DND-41 (cell line): Measurements from ENCODE around the gene NKX3-2.

Source experiments
- ATAC-seq: fragments of 200-7000 bp; cut with Tn5 transposase; 3 replicates; pipeline ENCODE4 v1.9.1; 2021; ENCODE audit warnings: low read depth; ENCODE audit not compliant: insufficient read depth
- DNase-seq: peaks from one replicate; pipeline ENCODE4 v3.0.0-alpha.2; 2020
- H2AFZ ChIP-seq: 2 replicates; pipeline ENCODE4 v1.6.0; 2012; ENCODE audit warnings: low read depth, low read length
- H3K27ac ChIP-seq: 2 replicates; pipeline ENCODE4 v1.5.1; 2012; ENCODE audit warnings: low read length, inconsistent platforms
- H3K27me3 ChIP-seq: fragments of 200-600 bp; sonication (generic); 2 replicates; pipeline ENCODE4 v1.6.0; 2012; ENCODE audit warnings: low read length, mild to moderate bottlenecking, inconsistent platforms; ENCODE audit not compliant: insufficient read depth, poor library complexity
- H3K36me3 ChIP-seq: 2 replicates; pipeline ENCODE4 v1.5.1; 2012; ENCODE audit warnings: low read length, inconsistent platforms; ENCODE audit not compliant: insufficient read depth
- H3K4me1 ChIP-seq: 2 replicates; pipeline ENCODE4 v1.5.1; 2012; ENCODE audit warnings: mild to moderate bottlenecking, low read length; ENCODE audit not compliant: insufficient read depth
- H3K4me2 ChIP-seq: 2 replicates; pipeline ENCODE4 v1.6.0; 2012; ENCODE audit warnings: mild to moderate bottlenecking, moderate library complexity, low read length, inconsistent platforms; ENCODE audit not compliant: insufficient read depth
- H3K4me3 ChIP-seq, 2 experiments: fragments of 200-600 bp in 1 of 2; shearing (Covaris generic) in 1 of 2; 2 replicates each; pipeline ENCODE4 v1.5.1; 2012 to 2016; ENCODE audit warnings: inconsistent platforms in 2 of 2, low read length in 2 of 2, mild to moderate bottlenecking in 2 of 2, low read depth in 1 of 2, moderate library complexity in 1 of 2
- H3K79me2 ChIP-seq: 2 replicates; pipeline ENCODE4 v1.6.0; 2012; ENCODE audit warnings: low read length, inconsistent platforms; ENCODE audit not compliant: insufficient read depth
- H3K9ac ChIP-seq: 2 replicates; pipeline ENCODE4 v1.6.0; 2012; ENCODE audit warnings: low read depth, mild to moderate bottlenecking, inconsistent platforms, low read length, moderate library complexity
- H3K9me3 ChIP-seq: 2 replicates; pipeline ENCODE4 v1.5.1; 2012; ENCODE audit warnings: low read length, moderate library complexity, mild to moderate bottlenecking, inconsistent platforms; ENCODE audit not compliant: insufficient read depth, severe bottlenecking
- H4K20me1 ChIP-seq: 2 replicates; pipeline ENCODE4 v1.6.0; 2012; ENCODE audit warnings: low read length; ENCODE audit not compliant: insufficient read depth
- CTCF ChIP-seq: IDR thresholded peaks from 2 replicates; pipeline ENCODE4 v1.5.1; 2012; ENCODE audit warnings: borderline replicate concordance, low read length, moderate library complexity, mild to moderate bottlenecking; ENCODE audit not compliant: poor library complexity, severe bottlenecking; ENCODE audit errors: extremely low read depth
- EZH2 ChIP-seq: IDR thresholded peaks from 3 replicates; pipeline ENCODE4 v1.6.1; 2012; ENCODE audit warnings: borderline replicate concordance, low read depth, mild to moderate bottlenecking, moderate library complexity, low read length, inconsistent platforms; ENCODE audit not compliant: severe bottlenecking

Gene NKX3-2

GRCh38 chr4:13541720-13542576, 2.4 kb downstream of the NKX3-2 start:
- Histone ChIP-seq H3K27ac (no peak overlapping the region), H3K4me3 (no peak overlapping the region), H3K9me3 (peaks cover 13% of the 10 kb centered on the region), H3K79me2 (no peaks in the 10 kb centered on the region), H3K36me3 (no peaks in the 10 kb centered on the region), H3K9ac (no peak overlapping the region), H4K20me1 (no peaks in the 10 kb centered on the region), H2AFZ (no peak overlapping the region), H3K27me3 (no peaks in the 10 kb centered on the region), H3K4me1 (0 out of 2 replicates have a peak, but pooled peaks cover 1% of the 10 kb centered on the region), H3K4me2 (no peak overlapping the region)
- DNase-seq (no peak), ATAC-seq (no peak)
- TF ChIP-seq CTCF (no peak), EZH2 (no peak)

- H3K27ac ChIP-seq: no peak overlapping the region
- no peak overlapping the region for H3K4me3 ChIP-seq
- no peaks in the 10 kb centered on the region for H4K20me1 ChIP-seq
- ATAC-seq: no peak
- no peak for DNase-seq
- H3K4me2 ChIP-seq: no peak overlapping the region
- no peak overlapping the region for H3K9ac ChIP-seq
- H3K9me3 ChIP-seq: peaks cover 13% of the 10 kb centered on the region
- no peaks in the 10 kb centered on the region for H3K4me1 ChIP-seq
- H2AFZ ChIP-seq: no peak overlapping the region
- no peaks in the 10 kb centered on the region for H3K27me3 ChIP-seq
- no peak for TF ChIP-seq CTCF
- no peak for TF ChIP-seq EZH2
- no peaks in the 10 kb centered on the region for H3K79me2 ChIP-seq
- H3K36me3 ChIP-seq: no peaks in the 10 kb centered on the region
These were observed 3.1 kb downstream of the NKX3-2 start for GRCh38 chr4:13541176-13541604.

- no peak overlapping the region for H3K4me3 ChIP-seq
- H4K20me1 ChIP-seq: no peaks in the 10 kb centered on the region
- no peak for ATAC-seq
- TF ChIP-seq EZH2: no peak
- no peak for TF ChIP-seq CTCF
- no peak overlapping the region for H3K27ac ChIP-seq
- no peak overlapping the region for H2AFZ ChIP-seq
- H3K9me3 ChIP-seq: peaks cover 13% of the 10 kb centered on the region
- H3K4me1 ChIP-seq: no peaks in the 10 kb centered on the region
- H3K79me2 ChIP-seq: no peaks in the 10 kb centered on the region
- DNase-seq: no peak
- H3K9ac ChIP-seq: no peak overlapping the region
- no peaks in the 10 kb centered on the region for H3K36me3 ChIP-seq
- no peaks in the 10 kb centered on the region for H3K27me3 ChIP-seq
- H3K4me2 ChIP-seq: no peak overlapping the region
These were observed 3.7 kb downstream of the NKX3-2 start for GRCh38 chr4:13540446-13541175.
